Epidermal melanocyte (primary cell): Measurements from ENCODE around the gene ARPC1B.
"Not testable (repeated sequence)": the region's sequence is repeated elsewhere in the genome, so short reads cannot be mapped to it uniquely, and the experiment has no call there.

Source experiments
- DNase-seq: peaks from one replicate; pipeline ENCODE4 v3.0.0; 2011; ENCODE audit warnings: low spot score; ENCODE audit not compliant: insufficient read length

The ARPC1B gene

GRCh38 chr7:99374111-99375064 lies at the start of gene ARPC1B:
Gene ARPC1B, plus strand, starts transcription at chr7:99374730. Its CDS starts 10,985 bp downstream, at chr7:99385715.
- peak; percentile 80 for DNase-seq

DNA sequence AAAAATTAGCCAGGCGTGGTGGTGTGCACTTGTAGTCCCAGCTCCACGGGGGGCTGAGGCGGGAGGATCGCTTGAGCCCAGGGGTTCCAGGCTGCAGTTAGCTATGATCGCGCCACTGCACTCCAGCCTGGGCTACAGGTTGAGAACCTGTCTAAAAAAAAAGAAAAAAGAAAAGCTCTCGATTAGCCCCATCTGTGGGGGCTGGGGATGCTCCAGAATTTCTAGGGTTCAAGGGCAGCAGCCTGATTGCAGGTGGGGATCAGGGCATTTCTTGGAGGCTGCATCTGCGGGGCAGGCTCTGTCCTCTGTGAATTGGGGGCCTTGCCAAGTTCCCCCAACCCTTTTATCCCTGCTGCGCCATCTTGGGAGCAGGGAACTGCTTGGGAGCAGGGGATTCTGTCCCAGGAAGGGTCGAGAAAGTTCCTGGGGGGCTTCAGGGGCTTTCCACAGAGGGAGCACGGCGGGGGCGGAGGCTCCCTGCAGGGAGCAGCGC lies 49.5 kb upstream of the ARPC1B start:
- DNase-seq, result no peak

GRCh38 chr7:99325592-99326407 lies 48.7 kb upstream of the ARPC1B start, which contains the start of gene ARPC1A:
Gene ARPC1A, plus strand, starts transcription at chr7:99325898. Its CDS starts 7,456 bp downstream, at chr7:99333354.
- peak; percentile 89 for DNase-seq

DNA sequence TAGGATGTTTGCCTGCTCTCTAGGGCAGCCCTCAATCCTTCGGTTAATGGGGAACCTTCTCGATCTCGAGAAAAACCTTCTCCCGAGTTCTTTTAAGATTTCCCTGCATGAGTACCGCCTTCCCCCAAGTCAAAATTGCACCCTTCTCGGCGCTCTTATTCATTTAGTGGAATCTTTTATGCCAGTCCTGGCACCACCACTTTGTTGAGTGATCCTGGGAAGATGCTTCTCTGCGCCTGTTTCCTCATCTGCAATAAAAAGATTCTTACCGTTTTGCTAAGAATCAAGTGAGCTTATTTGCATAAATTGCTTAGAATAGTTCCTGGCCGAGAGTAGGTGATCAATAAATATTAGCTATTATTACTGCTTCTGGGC lies 48.1 kb upstream of the ARPC1B start:
- DNase-seq, result no peak

DNA sequence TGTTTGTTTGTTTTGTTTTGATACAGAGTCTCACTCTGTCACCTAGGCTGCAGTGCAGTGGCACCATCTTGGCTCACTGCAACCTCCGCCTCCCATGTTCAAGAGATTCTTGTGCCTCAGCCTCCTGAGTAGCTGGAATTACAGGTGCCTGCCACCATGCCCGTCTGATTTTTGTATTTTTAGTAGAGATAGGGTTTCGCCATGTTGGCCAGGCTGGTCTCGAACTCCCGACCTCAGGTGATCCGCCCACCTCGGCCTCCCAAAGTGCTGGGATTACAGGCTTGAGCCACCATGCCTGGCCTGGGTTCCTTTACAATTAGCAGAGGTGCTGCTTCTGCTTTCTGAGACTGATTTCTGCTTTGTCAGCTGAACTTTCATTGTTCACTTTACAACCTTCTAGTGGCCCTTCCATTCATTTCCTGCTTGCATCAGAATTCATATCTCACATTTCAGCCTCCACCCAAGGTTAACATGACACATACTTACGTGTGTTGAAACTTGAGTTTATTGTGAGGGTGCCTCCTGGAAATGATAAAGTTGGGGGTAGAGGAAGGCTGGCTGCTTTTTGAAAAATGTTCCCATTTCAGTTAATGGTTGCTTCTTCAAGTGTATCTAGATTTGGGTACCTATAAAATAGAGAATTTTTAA lies 44.1 kb upstream of the ARPC1B start:
- not testable (repeated sequence) for DNase-seq

DNA sequence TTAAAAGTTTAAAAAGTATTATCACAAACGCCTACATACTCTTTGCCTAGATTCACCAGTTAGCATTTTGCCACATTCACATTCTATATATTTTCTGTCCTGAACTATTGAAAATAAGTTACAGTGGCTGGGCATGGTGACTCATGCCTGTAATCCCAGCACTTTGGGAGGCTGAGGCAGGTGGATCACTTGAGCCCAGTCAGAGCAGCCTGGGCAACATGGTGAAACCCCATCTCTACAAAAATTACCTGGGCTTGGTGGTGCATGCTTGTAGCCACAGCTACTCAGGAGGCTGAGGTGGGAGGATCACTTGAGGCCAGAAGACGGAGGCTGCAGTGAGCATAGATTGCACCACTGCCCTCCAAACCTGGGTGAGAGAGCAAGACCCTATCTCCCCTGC lies 43.5 kb upstream of the ARPC1B start:
- DNase-seq, result no peak

DNA sequence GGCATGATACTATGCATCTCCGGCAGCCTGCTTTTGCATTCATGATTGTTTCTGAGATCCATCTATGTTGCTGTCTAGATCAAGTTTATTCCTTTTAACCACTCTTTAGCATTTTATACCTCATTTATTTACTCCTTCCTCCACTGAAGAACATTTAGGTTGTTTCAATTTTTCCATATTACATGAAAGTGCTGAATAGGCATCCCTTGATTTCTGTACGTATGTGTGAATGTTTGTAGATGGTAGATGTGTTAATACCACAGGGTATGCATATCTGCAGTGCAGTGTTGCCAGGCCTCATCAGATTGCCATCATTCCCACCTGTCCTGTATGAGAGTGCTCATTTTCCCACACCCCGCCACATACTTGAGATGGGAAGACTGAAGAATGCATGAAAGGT lies 34.9 kb upstream of the ARPC1B start:
- DNase-seq, result no peak

GRCh38 chr7:99340659-99341058 lies 33.9 kb upstream of the ARPC1B start:
- no peak for DNase-seq

GRCh38 chr7:99344061-99344647 lies 30.4 kb upstream of the ARPC1B start:
- no peak for DNase-seq

GRCh38 chr7:99350641-99351040 lies 23.9 kb upstream of the ARPC1B start:
- not testable (repeated sequence) for DNase-seq

- no peak for DNase-seq
These were observed 22.3 kb upstream of the ARPC1B start for GRCh38 chr7:99352247-99352646.

DNA sequence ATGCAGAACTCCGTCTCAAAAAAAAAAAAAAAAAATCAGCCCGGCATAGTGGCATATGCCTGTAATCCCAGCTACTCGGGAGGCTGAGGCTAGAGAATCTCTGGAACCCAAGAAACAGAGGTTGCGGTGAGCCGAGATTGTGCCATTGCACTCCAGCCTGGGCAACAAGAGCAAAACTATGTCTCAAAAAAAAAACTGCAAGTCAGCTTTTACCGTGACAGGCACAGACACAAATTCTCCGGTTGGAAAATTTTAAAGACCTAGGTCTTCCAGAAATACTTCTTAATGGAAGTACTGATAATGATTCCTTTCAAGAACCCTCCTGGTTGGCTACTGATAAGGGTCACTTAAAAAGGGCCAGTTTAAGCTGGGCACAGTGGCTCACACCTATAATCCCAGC lies 19.4 kb upstream of the ARPC1B start:
- DNase-seq, result no peak

GRCh38 chr7:99357701-99358490 lies 16.6 kb upstream of the ARPC1B start:
- DNase-seq, result peak; percentile 84

DNA sequence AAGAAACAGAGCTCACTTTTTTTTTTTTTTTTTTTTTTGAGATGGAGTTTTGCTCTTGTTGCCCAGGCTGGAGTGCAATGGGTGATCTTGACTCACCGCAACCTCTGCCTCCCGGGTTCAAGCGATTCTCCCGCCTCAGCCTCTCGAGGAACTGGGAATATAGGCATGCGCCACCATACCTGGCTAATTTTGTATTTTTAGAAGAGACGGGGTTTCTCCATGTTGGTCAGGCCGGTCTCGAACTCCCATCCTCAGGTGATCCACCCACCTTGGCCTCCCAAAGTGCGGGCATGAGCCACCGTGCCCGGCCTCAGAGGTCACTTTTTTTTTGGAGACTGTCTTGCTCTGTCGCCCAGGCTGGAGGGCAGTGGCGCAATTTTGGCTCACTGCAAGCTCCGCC lies 16.0 kb upstream of the ARPC1B start:
- DNase-seq, result not testable (repeated sequence)

DNA sequence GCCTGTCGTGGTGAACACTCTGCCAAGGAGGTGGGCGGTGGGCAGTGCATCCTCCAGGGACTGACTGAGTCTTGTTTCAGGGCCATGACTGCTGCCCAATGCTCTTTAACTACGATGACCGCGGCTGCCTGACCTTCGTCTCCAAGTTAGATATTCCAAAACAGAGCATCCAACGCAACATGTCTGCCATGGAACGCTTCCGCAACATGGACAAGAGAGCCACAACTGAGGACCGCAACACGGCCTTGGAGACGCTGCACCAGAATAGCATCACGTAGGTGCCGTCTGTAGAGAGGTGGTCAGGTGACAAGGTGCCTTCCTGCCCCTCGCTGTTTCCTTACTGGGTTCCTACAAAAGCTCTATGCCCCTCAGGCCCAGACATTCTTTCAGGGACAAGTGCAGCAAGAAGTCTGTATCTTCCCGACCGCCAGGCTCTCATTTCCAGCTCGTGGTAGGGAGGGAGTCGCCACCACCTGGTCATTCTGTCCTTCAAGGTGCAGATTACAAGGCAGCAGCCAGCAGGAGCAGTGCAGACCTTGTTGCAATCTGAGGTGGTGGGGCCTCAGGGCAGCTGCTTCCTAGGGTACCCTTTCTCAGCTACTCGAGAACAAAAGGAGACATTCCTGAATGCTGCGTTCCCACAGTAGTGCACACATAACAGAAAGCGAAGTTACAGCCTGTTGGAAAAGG lies 14.9 kb upstream of the ARPC1B start:
- no peak for DNase-seq

DNA sequence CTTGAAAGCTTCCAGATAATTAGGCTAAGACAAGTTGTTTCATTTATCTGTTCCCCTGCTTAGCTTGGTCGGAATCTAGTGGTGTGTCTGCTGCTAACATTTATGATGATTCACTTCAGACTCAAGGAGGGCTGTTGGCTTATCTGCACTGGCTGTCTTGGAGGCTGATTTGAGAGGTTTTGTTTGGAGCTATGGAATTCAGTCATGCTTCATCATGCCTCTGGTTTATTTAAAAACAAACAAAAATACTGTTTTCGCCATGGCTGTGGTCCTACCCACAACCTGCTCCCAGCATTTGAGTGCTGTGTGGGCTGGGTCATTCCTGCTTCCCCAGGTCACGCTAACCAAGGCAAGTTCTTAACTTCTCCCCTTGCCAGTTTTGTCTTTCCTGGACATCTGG lies 11.7 kb upstream of the ARPC1B start:
- no peak for DNase-seq

- DNase-seq, result no peak
These were observed 11.2 kb upstream of the ARPC1B start for GRCh38 chr7:99363286-99363685.

- DNase-seq, result no peak
These were observed 9.0 kb upstream of the ARPC1B start for GRCh38 chr7:99365318-99366141.

DNA sequence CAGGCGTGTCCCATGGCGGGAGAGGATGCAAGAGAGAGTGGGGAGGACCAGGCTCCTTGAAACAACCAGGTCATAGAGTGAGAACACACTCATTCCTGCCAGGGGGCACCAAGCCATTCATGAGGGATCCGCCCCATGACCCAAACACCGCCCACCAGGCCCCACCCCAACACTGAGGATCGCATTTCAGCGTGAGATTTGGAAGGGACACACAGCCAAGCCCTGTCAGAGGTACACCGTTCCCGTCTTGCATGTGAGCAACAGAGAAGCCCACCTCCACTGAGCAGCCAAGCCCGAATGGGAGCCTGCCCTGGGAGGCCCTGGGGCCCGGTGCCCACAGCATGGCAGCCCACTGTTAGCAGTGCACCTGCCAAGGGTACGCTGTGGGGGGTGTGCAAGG lies 7.9 kb upstream of the ARPC1B start:
- no peak for DNase-seq
